LNCAP (cell line): Measurements from ENCODE around the gene CGNL1.

Experiments
- TF ChIP-seq, protein P1 (sequence below): fragments of 450-650 bp; IDR thresholded peaks from 2 replicates; pipeline ENCODE4 v1.5.1; 2017; ENCODE audit warnings: mild to moderate bottlenecking

The CGNL1 gene

DNA sequence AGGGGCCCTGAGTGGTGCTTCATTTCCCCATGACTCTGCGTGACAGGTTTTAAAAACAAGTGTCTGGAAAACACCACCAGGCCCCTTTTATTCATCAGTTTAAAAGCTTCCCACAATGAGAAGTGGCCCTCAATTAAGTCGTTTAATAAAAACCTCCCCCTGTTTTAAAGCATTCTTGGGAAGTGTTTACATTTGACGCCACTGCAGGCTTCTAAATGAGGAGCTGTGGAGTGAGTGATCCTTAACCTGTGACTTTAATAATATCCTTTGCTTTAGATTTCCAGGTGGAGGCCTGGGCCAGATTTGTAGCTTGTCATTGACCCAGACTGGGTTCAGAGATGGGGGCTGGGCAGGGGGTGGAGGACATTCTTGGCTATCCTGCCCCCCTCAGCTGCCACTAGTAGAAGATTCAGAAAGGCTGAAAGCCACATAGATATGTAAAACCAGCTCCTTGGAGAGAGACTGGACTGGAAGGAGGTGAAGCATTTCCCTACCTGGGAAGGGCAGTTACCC, 11.3 kb downstream of the CGNL1 start:
- TF ChIP-seq, protein P1, sequence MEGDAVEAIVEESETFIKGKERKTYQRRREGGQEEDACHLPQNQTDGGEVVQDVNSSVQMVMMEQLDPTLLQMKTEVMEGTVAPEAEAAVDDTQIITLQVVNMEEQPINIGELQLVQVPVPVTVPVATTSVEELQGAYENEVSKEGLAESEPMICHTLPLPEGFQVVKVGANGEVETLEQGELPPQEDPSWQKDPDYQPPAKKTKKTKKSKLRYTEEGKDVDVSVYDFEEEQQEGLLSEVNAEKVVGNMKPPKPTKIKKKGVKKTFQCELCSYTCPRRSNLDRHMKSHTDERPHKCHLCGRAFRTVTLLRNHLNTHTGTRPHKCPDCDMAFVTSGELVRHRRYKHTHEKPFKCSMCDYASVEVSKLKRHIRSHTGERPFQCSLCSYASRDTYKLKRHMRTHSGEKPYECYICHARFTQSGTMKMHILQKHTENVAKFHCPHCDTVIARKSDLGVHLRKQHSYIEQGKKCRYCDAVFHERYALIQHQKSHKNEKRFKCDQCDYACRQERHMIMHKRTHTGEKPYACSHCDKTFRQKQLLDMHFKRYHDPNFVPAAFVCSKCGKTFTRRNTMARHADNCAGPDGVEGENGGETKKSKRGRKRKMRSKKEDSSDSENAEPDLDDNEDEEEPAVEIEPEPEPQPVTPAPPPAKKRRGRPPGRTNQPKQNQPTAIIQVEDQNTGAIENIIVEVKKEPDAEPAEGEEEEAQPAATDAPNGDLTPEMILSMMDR = no peak

DNA sequence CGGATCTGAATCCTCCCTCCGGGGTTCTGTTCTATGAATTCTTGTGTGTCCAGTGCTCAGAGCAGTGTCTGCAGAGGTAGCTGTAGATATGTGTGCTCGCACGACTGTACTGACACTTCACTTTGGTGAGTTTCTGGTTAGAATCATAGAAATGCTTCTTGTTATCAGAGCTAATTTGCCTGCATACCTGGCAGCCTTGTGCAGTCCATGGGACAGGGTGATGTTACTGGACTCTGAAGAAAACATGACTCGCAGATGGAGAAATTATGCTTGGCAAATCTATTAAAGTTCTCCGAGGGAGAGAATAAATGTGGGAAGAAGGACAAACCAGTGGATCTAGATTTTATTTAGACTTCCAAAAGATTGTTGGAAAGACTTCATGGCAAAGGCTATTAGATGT, 12.2 kb downstream of the CGNL1 start:
- TF ChIP-seq, protein P1 = no peak

DNA sequence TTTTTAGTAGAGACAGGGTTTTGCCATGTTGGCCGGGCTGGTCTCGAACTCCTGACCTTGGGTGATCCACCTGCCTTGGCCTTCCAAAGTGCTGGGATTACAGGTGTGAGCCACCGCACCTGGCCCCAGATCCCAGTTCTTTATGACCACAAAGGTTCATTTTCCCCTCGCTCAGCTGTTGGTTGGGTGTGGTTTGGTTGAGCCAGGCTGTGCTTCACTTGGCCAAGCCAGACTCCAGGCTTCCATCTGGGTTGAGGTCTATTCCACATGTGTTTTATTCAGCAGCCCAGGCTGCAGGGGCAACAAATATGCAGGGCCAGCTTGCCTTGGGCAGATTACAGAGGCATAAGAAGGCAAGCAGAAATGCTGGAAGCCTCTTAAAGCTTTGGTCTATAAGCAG, 13.7 kb downstream of the CGNL1 start:
- TF ChIP-seq, protein P1 = no peak

DNA sequence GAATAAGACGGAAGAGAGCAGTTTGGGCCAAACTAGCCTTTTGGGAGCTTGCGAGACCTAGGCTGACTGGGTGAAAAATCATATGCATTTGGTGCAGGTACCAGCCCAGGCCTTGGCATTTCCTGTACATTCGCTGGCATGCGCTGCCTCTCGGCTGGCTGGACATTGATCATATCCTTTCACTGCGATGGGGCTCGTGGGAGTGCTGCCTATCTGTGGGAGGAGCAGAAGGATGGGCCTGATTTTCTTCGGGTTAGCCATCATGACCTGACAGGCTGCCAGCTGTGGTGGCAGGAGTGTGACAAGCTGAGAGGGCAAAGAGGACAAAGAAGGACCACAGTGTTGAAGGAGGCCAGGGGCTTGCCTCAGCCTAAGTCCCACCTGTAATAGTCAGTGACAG, 14.3 kb downstream of the CGNL1 start:
- TF ChIP-seq, protein P1 = no peak

DNA sequence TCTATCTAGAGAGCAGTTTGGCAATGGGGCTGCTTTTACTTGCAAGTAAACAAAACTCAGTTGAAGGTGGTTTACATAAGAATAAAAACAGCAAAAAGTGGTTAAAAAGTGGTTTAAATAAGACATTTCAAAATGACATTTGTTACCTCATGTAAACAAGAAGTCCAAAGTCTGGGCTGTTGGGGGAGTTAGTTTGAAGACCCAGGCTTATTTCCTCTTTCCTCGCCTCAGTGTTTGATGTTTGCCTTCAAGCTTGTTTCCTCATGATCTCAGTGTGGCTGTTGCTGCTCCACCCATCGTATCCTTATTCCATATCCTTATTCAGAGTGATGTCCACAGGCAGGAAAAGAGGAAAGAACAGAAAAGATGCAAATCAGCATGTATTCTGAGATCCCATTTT, 15.2 kb downstream of the CGNL1 start:
- TF ChIP-seq, protein P1 = no peak

DNA sequence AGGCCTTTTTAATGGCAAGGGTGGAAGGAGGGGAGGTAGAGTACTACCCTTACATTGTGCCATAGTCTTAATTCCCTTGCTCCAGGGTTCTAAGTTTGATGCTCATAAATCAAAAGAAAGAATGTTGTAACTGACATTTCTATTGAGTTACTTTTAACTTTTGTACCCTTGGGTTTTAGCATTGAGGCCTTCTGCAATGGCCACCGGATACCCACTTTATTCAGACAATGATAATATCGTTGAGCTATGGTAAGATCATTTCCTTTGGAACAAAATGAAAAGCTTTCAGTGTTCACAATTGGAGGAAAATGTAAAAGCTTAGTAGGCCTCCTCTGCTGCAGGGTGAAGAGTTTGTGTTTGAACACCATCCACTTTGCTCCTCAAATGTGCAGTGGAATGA, 16.8 kb downstream of the CGNL1 start:
- TF ChIP-seq, protein P1 = no peak

DNA sequence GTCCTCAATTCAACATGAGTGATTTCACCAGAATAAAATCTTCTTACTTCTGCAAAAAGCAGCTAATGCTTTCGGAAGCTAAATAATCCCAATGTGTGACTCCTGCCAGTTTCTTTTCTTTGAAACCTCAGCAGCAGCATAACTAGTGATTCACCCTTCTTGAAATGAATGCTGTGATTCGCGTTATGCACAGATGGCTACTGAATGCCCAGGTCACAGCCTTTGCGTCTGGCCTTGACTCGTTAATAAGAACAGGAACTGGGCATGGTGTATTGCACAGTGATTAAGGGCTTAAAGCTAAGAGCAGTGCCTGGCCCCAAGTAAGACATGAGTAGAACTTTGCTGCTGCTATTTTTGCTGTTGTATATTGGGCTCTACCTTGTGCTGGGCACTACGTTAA, 19.0 kb downstream of the CGNL1 start:
- TF ChIP-seq, protein P1 = no peak

DNA sequence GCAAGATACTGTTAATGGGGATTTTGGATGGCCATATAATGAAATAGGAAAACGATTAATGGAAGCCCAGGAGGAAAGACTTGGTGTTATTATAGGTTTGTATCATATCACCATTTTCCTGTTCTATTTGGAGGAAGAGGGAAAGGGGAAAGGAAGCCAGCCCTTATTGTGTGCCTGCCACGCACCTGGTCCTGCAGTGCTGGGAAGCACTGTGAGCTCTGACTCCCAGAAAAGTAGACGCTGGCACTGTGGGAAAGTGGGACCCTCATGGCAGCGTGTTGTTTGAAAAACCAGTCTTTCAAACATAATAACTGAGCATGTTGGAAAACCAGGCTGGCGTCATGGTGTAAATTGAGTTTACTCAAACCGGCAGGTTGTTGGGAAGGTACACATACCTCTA, 22.0 kb downstream of the CGNL1 start:
- TF ChIP-seq, protein P1 = no peak
